NCI-H146 treated with DMSO at 0.1 percent for 48 hours (cell line): ENCODE data around the gene ENTPD7.

Source experiments
- DNase-seq: peaks from one replicate; lab custom pipeline; 2025; ENCODE audit not compliant: unreplicated experiment; lab: John Stamatoyannopoulos, UW

Gene ENTPD7

GRCh38 chr10:99647601-99648151 lies 11.6 kb upstream of the ENTPD7 start:
- DNase-seq, result no peak

- DNase-seq, result no peak
Measured at GRCh38 chr10:99648717-99649116, 10.6 kb upstream of the ENTPD7 start.

GRCh38 chr10:99652800-99653390 lies 6.4 kb upstream of the ENTPD7 start:
- DNase-seq, result no peak

- no peak for DNase-seq
Measured at GRCh38 chr10:99654390-99655175, 4.7 kb upstream of the ENTPD7 start.

GRCh38 chr10:99656199-99657064 lies 2.9 kb upstream of the ENTPD7 start:
- DNase-seq, result no peak

- DNase-seq, result no peak
Measured at GRCh38 chr10:99658622-99659030, 683 bp upstream of the ENTPD7 start.

GRCh38 chr10:99659868-99660366 lies 608 bp downstream of the ENTPD7 start:
- DNase-seq, result no peak

GRCh38 chr10:99660662-99661376 lies 1.5 kb downstream of the ENTPD7 start:
- no peak for DNase-seq

- DNase-seq, result no peak
Measured at GRCh38 chr10:99661377-99661763, 2.1 kb downstream of the ENTPD7 start.

GRCh38 chr10:99665304-99665703 lies 6.0 kb downstream of the ENTPD7 start:
- no peak for DNase-seq

- DNase-seq, result no peak
Measured at GRCh38 chr10:99667108-99667751, 7.9 kb downstream of the ENTPD7 start.

GRCh38 chr10:99671386-99671785 lies 12.1 kb downstream of the ENTPD7 start:
- DNase-seq, result no peak

GRCh38 chr10:99672884-99673283 lies 13.6 kb downstream of the ENTPD7 start:
- no peak for DNase-seq

- no peak for DNase-seq
Measured at GRCh38 chr10:99673492-99673891, 14.2 kb downstream of the ENTPD7 start.

- no peak for DNase-seq
Measured at GRCh38 chr10:99674762-99675161, 15.5 kb downstream of the ENTPD7 start.

- DNase-seq, result no peak
Measured at GRCh38 chr10:99676426-99676825, 17.1 kb downstream of the ENTPD7 start.

GRCh38 chr10:99676895-99677294 lies 17.6 kb downstream of the ENTPD7 start:
- DNase-seq, result no peak

GRCh38 chr10:99678921-99679320 lies 19.6 kb downstream of the ENTPD7 start:
- no peak for DNase-seq

GRCh38 chr10:99681553-99681952 lies 22.2 kb downstream of the ENTPD7 start:
- DNase-seq, result no peak

GRCh38 chr10:99682032-99682431 lies 22.7 kb downstream of the ENTPD7 start:
- no peak for DNase-seq
